Stimulated activated CD4-positive, alpha-beta T cell treated with anti-CD3 and anti-CD28 coated beads, Interleukin-4, amount 100 ng/mL, for 24 hours (primary cell): ENCODE data around the gene TBX19.

Experiments
- DNase-seq: peaks from one replicate; pipeline ENCODE4 v3.0.0-alpha.2; 2020

The TBX19 gene

GRCh38 chr1:168285521-168285790, 4.8 kb downstream of the TBX19 start:
- DNase-seq, result no peak

DNA sequence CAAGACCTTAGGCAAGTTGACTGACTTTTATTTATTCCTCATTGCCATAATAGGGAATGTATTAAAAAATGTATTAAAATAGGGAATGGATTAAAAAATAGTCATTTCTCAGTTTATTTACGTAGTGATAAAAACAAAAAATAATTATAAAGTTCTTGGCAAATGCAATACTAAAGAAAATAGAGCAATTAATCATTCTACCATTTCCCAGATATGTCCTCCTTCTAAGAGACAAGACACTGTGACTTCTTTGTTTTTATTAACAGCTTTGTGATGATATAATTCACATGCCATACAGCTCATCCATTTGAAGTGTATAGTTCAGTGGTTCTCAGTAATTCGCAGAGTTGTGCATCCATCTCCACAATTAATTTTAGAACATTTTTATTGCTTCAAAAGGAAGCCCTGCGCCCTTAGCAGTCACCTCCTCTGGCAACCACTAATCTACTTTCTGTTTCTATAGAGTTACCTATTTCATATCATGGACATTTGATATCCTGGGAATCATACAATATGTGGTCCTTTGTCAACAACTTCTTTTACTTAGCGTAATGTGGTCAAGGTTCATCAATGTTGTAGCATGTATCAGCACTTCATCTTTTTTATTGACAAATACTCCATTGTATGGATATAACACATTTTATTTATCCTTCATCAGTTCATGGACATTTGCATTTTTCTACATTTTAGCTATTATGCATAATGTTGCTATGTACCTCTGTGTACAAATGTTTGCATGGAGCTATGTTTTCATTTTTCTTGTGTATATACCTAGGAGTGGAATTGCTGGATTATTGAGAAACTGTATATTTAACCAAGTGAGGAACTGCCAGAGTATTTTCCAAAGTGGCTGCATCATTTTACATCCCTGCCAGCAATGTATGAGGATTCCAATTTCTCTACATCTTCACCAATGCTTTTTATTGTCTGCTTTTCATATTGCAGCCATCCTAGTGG, 5.6 kb downstream of the TBX19 start:
- DNase-seq, result no peak

GRCh38 chr1:168287237-168287664, 6.6 kb downstream of the TBX19 start:
- no peak for DNase-seq

DNA sequence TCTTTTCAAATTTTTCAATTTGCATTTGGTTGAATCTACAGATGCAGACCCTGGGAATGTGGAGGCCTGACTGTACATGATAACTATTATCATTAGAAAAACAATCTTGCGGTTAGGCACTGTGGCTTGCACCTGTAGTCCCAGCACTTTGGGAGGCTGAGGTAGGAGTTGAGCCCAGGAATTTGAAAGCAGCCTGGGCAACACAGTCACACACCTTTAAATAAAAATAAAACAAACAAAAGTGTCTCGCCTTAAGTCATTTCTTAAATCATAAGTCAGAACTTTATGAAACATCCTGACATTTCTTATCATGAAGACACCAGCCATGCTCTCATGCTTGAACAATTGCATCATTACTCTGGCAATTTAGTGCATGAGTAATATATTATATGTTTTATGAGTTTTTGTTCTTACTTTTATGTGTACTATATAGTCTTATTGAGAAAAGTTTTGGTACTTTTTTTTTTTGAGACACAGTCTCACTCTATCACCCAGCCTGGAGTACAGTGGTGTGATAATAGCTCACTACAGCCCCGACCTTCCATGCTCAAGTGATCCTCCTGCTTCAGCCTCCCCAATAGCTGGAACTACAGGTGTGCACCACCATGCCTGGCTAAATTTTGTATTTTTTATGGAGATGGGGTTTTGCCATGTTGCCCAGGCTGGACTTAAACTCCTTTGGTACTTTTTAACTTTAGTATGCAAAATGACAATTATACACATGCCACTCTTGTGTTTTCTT, 7.8 kb downstream of the TBX19 start:
- no peak for DNase-seq

GRCh38 chr1:168291222-168291837, 10.7 kb downstream of the TBX19 start:
- no peak for DNase-seq

DNA sequence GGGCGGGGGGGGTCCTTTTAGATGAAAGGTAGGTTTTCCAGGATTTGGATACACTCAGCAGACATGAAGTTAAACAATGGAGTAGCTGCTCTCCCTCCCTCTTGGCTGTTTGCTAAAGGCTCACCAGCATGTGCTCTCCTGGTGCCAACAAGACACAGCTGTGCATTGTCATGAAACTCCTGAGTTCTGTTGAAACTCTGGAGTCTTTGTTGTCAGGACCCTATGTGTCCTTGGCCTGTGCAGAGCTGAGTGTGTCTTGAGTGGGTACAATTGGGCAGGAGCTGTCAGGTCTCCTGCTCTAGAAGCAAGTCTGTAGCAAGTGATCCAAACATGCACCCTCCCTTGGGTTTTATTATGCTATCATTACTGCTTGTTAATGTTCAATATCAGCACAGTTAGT, 12.7 kb downstream of the TBX19 start:
- no peak for DNase-seq

DNA sequence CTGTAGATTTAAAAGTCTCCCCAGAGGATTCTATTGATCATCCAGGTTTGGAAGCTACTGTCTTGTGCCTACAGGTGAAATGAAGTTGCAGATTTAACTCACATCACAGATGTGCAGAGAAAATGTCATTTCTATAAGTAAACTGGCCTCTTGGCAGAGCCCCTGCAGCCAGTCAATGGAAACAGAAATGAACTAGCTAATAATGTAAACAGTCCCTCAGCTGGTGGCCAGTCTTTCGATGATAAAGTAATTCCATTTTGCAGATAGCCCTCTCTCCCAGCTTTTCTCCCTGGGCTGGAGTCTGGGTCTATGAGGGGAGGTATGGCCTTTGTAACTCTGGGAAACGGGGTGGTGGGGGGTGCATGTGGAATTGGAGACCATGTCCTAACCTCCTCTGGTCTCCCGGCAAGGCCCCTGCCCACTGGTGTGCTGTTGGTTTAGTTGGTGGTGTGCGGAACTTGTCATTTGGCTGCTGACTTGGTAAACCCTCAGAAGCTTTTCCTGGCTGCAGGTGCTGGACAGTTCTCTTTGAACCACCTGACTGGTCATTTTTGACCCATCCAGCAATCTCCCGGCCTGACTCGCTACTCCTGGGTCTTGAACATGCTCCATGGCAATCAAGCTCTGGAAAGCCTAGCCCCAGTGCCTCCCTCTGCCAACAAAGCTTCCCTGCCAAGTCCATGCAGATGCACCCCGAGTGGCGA, 14.9 kb downstream of the TBX19 start:
- DNase-seq, result no peak

GRCh38 chr1:168297019-168297730, 16.5 kb downstream of the TBX19 start:
- DNase-seq, result no peak

DNA sequence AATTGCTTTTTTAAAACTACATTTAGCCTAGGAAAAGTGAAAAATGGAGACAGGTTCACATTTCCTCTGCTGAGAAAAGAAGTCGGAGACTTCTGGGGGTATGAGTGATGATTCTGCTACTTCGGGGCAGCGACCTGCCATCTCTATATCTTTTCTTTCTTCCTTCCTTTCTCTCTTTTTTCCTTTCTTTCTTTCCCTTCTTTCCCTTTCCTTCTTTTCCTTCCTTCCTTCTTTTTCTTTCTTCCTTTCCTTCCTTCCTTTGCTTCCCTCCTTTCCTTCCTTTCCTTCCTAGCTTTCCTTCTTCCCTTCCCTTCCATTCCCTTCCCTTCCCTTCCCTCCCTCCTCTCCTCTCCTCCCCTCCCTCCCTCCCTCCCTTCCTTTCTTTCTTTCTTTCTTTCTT, 17.8 kb downstream of the TBX19 start:
- DNase-seq, result no peak

DNA sequence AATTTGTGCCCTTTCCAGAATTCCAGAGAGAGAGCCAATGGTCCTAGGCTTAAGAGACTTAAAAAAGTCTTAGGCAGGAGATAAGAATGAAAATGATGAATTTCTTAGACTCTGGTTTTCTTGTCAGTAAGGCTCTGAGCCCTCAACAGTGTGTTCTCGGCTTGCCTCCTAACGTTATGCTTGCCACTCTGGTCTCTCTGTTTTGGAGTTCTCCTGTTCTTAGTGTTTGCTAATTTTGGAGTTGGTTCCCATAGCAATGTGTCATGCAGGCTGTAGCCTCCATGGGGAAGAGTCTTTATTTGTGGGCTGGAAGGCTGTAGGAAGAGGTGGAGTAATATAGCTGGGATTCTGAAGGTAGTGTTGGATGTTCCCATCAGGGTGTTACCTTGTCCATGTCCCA, 19.9 kb downstream of the TBX19 start:
- no peak for DNase-seq

- no peak for DNase-seq
Observed at GRCh38 chr1:168301664-168302320, 21.1 kb downstream of the TBX19 start.

- DNase-seq, result no peak
Observed at GRCh38 chr1:168303716-168304540, 23.3 kb downstream of the TBX19 start.

DNA sequence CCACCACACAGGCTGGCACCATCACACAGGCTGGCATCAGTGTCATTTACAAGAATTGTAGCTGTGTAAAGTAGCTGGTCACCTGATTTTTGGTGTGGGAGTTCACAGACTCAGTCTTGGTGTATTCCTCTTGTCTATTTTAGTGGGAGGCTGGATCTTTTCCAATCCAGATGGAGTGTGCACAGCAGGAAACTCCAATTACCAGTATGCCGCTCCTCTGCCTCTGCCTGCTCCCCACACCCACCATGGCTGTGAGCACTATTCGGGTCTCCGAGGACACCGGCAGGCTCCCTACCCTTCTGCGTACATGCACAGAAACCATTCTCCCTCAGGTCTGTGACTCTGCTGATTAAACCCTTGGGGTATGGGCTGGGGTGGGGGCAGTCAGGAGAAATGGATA, 24.2 kb downstream of the TBX19 start:
- DNase-seq, result no peak

DNA sequence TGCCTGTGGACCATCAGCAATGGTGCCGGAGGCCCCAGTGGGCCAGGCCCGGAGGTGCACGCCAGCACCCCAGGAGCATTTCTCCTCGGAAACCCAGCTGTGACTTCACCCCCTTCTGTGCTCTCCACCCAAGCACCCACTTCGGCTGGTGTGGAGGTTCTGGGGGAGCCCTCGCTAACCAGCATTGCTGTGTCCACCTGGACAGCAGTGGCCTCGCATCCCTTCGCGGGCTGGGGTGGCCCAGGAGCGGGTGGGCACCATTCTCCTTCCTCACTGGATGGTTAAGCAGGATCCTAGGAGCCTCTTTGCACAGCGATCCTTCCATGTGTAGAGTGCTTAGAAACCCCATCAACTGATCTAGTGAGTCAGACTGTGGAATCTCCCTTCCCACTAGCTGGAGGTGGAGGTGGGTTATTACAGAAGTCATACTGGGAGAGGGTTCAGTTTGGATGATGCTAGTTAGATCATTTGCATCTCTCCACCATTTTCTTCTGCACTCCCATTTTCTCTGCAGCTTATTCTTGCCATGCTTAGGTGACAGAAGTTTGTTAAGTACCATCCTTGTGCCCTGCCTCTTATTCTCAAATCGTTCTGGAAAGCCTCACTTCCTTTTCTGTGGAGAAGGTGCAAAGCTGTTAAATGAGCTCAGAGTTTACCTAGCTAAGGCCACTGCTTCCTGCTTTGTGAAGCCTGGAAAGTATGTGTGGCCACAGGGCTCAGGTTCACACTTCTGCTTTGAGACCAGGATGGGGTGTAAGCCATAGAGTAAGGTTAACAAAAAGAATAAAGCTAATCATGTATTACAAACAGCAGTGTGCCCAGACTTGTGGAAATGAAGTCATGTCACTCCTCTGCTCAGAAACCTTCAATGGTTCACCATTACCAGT, 32.3 kb downstream of the TBX19 start:
- no peak for DNase-seq

- no peak for DNase-seq
Observed at GRCh38 chr1:168316142-168316541, 35.5 kb downstream of the TBX19 start.

GRCh38 chr1:168317309-168317708, 36.6 kb downstream of the TBX19 start:
- no peak for DNase-seq

DNA sequence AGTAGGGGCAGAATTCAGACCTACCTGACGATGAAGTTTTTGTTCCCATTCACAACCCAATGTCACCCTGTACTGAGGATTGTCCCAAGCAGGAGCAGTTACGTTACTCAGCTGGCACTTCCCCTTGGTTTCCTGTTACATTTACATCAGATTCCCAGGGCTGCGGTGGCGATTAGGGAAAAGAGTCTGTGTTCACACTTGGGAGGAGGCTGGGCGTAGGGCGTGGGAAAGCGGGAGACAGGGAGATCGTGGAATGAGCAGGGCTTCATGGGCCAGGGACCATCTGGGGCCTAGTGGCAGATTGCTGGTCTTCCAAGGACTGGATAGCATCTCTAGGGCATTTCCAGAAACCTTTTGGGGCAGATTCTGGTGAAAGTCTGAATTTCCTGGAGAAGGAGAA, 39.0 kb downstream of the TBX19 start:
- no peak for DNase-seq

GRCh38 chr1:168320149-168320548, 39.5 kb downstream of the TBX19 start:
- no peak for DNase-seq

- peak; percentile 20 for DNase-seq
Observed at GRCh38 chr1:168320800-168321450, 40.2 kb downstream of the TBX19 start.
